Uterus (tissue), 2 donors: Measurements from ENCODE around the gene CHTF8.

Source experiments
- POLR2A ChIP-seq, 2 donors: fragments of 450-650 bp; IDR thresholded peaks; one replicate each; pipeline ENCODE4 v1.6.1; 2016; ENCODE audit warnings: antibody characterized with exemption in 2 of 2, mild to moderate bottlenecking in 1 of 2, moderate library complexity in 1 of 2
- TF ChIP-seq, protein P1 (sequence below), 4 experiments: fragments of 200-600 bp in 2 of 4; fragments of 450-650 bp in 2 of 4; sonication (generic) in 2 of 4; IDR thresholded peaks; one replicate each; pipeline ENCODE4 v1.5.1; 2016 to 2019; ENCODE audit warnings: antibody characterized with exemption in 4 of 4, mild to moderate bottlenecking in 2 of 4, moderate library complexity in 1 of 4

DNA sequence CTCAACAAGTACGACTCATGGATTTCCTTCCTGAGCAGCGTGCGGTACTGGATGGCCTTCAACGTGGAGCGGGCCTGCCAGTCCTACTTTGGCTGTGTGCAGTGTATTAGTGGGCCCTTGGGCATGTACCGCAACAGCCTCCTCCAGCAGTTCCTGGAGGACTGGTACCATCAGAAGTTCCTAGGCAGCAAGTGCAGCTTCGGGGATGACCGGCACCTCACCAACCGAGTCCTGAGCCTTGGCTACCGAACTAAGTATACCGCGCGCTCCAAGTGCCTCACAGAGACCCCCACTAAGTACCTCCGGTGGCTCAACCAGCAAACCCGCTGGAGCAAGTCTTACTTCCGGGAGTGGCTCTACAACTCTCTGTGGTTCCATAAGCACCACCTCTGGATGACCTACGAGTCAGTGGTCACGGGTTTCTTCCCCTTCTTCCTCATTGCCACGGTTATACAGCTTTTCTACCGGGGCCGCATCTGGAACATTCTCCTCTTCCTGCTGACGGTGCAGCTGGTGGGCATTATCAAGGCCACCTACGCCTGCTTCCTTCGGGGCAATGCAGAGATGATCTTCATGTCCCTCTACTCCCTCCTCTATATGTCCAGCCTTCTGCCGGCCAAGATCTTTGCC lies 17.9 kb downstream of the CHTF8 start:
- TF ChIP-seq, protein P1, sequence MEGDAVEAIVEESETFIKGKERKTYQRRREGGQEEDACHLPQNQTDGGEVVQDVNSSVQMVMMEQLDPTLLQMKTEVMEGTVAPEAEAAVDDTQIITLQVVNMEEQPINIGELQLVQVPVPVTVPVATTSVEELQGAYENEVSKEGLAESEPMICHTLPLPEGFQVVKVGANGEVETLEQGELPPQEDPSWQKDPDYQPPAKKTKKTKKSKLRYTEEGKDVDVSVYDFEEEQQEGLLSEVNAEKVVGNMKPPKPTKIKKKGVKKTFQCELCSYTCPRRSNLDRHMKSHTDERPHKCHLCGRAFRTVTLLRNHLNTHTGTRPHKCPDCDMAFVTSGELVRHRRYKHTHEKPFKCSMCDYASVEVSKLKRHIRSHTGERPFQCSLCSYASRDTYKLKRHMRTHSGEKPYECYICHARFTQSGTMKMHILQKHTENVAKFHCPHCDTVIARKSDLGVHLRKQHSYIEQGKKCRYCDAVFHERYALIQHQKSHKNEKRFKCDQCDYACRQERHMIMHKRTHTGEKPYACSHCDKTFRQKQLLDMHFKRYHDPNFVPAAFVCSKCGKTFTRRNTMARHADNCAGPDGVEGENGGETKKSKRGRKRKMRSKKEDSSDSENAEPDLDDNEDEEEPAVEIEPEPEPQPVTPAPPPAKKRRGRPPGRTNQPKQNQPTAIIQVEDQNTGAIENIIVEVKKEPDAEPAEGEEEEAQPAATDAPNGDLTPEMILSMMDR (IDR thresholded peaks at IDR 0.05), result no peak
- no peak for TF ChIP-seq POLR2A (IDR thresholded peaks at IDR 0.05)
